Erythroblast (primary cell): Measurements from ENCODE around the gene CD4.

Source experiments
- GATA1 ChIP-seq: IDR thresholded peaks from 2 replicates; pipeline ENCODE4 v1.6.1; 2011; ENCODE audit warnings: low read depth, mild to moderate bottlenecking, control low read depth, low read length, moderate library complexity
- POLR2A ChIP-seq: IDR thresholded peaks from 2 replicates; pipeline ENCODE4 v1.6.1; 2011; ENCODE audit warnings: mild to moderate bottlenecking, low read length

DNA sequence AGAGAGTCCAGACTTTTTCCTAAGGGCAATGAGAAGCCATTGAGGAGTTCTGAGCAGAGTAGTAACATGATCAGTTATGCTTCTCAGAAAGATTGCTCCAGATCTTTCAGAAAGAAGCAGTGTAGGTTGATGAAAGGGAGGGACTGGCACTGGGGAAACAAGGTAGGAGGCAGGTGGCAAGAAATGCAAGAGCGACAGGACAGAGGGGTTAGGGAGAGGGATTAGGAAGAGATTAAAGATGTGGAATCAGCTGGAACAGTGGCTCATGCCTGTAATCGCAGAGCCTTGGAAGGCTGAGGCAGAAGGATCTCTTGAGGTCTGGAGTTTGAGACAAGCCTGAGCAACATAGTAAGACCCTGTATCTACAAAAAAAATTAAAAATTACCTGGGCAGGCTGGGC lies 58.3 kb downstream of the CD4 start:
- no peak for TF ChIP-seq POLR2A
- TF ChIP-seq GATA1: no peak
